C4-2B (cell line): ENCODE results near the gene TARBP2.

ENCODE experiments used
- ZFX ChIP-seq: fragments of 450-650 bp; IDR thresholded peaks from 2 replicates; pipeline ENCODE4 v1.6.1; 2017
- TF ChIP-seq, protein P1 (sequence below): fragments of 450-650 bp; conservative IDR thresholded peaks from 2 replicates; pipeline ENCODE4 v1.5.1; 2017; ENCODE audit warnings: mild to moderate bottlenecking

DNA sequence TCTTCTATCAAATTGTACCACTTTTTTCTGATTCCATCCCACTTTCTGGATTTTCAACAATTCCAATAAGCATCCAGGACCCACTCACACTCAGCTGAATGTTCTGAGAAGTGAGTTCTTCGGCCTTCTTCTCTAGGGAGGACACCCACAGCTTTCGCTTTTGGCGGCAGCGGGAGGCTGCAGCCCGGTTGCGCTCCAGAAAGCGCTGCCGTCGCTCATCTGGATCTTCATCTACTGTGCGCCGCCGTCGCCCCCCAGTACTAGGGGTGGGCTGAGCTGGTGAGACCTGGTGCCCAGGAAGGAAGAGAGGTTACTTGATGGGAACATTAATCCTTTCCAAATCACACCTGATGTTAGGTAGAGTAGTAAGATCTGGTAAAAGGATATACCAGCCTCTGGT is 23.4 kb downstream of the TARBP2 start:
- TF ChIP-seq ZFX, result no peak
- TF ChIP-seq, protein P1, sequence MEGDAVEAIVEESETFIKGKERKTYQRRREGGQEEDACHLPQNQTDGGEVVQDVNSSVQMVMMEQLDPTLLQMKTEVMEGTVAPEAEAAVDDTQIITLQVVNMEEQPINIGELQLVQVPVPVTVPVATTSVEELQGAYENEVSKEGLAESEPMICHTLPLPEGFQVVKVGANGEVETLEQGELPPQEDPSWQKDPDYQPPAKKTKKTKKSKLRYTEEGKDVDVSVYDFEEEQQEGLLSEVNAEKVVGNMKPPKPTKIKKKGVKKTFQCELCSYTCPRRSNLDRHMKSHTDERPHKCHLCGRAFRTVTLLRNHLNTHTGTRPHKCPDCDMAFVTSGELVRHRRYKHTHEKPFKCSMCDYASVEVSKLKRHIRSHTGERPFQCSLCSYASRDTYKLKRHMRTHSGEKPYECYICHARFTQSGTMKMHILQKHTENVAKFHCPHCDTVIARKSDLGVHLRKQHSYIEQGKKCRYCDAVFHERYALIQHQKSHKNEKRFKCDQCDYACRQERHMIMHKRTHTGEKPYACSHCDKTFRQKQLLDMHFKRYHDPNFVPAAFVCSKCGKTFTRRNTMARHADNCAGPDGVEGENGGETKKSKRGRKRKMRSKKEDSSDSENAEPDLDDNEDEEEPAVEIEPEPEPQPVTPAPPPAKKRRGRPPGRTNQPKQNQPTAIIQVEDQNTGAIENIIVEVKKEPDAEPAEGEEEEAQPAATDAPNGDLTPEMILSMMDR, result no peak
